Measurements from ENCODE around the gene ERGIC2. TPM values are rescaled to one million over a fixed set of nuclear protein-coding genes. Genes with fewer than 3 reads are reported as not detected.
"Not testable (repeated sequence)": the region's sequence is repeated elsewhere in the genome, so short reads cannot be mapped to it uniquely, and the experiment has no call there.

ERGIC2 gene
- total RNA-seq, 1 experiment from 2014 or later: 118 TPM

GRCh38 chr12:29386084-29386680 lies 5.2 kb upstream of the ERGIC2 start:
- in situ Hi-C loops (cut with HindIII; ENCODE audit: low pct_unique_long_range_greater_than_20kb, low sequenced_read_pairs); DNase-seq (ENCODE audit: low read depth): not testable (repeated sequence)

- DNase-seq (ENCODE audit: low read depth); in situ Hi-C loops (cut with HindIII; ENCODE audit: low pct_unique_long_range_greater_than_20kb, low sequenced_read_pairs): not testable (repeated sequence)
Observed at GRCh38 chr12:29385194-29385593, 4.2 kb upstream of the ERGIC2 start.

DNA sequence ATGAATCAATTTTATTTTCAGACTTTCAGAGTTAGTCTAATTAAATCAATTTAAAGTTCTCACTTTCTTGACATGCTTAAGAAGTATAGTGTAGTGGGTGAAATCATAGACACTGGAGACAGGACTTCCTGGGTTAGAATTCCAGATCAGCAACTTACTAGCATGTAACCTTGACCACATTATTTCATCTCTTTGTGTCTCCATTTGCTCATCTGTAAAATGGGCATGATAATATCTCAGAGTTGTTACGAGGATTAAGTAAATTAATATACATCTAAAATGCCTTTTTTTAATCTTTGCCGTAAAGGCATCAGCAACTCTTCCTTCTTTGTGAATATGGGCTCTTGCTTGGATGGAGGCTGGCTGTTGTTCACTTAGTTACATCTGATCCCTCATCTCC lies 1.3 kb upstream of the ERGIC2 start:
- in situ Hi-C loops (cut with HindIII; ENCODE audit: low pct_unique_long_range_greater_than_20kb, low sequenced_read_pairs): no loop called here
- DNase-seq (ENCODE audit: low read depth): no peak

DNA sequence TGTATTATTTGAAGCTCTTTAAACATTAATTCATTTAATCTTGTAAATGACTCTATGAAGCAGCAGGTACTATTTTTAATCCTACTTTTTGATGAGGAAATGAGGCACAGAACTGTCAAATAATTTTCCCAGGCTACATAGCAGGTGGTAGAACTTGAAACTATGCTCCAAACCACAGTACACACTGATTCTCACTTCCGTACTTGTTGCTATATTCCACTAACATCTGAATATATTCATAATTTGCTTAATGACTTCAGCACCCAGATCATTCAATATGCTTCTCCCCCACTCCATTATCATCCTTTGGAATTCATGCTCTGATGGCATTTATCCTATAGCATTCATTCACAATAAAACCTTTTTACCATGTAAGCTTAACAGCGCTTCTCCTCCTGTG lies 4.9 kb downstream of the ERGIC2 start:
- in situ Hi-C loops (cut with HindIII; ENCODE audit: low pct_unique_long_range_greater_than_20kb, low sequenced_read_pairs): no loop called here
- no peak for DNase-seq (ENCODE audit: low read depth)

- in situ Hi-C loops (cut with HindIII; ENCODE audit: low pct_unique_long_range_greater_than_20kb, low sequenced_read_pairs): no loop called here
Observed at GRCh38 chr12:29374913-29375312, 6.1 kb downstream of the ERGIC2 start.

DNA sequence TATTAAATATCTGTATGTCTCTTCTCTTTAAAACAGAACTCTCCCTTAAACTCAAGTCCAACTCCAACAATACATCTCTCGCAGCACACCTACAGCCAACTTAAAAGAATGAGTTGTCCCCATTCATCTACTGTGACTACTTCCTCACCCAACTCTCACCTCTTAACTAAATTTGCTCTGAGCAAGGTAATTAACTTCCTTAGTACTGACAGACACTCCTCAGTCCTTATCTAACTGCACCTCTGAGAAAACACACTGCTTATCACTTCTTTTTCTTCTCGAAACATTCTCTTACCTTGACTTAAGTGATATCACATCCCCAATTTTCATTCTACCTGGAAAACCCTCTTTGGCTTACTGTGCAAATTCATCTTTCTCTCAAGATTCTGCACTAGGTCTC lies 7.0 kb downstream of the ERGIC2 start:
- in situ Hi-C loops (cut with HindIII; ENCODE audit: low pct_unique_long_range_greater_than_20kb, low sequenced_read_pairs): no loop called here
- DNase-seq (ENCODE audit: low read depth): no peak

More at GRCh38 chr12:29374913-29375312, 6.1 kb downstream of the ERGIC2 start:
- DNase-seq (ENCODE audit: low read depth): no peak

- DNase-seq (ENCODE audit: low read depth): no peak
- in situ Hi-C loops (cut with HindIII; ENCODE audit: low pct_unique_long_range_greater_than_20kb, low sequenced_read_pairs): no loop called here
Observed at GRCh38 chr12:29365091-29365490, 15.9 kb downstream of the ERGIC2 start.

GRCh38 chr12:29354954-29355353 lies 26.0 kb downstream of the ERGIC2 start:
- no peak for DNase-seq (ENCODE audit: low read depth)
- in situ Hi-C loops (cut with HindIII; ENCODE audit: low pct_unique_long_range_greater_than_20kb, low sequenced_read_pairs): no loop called here

- in situ Hi-C loops (cut with HindIII; ENCODE audit: low pct_unique_long_range_greater_than_20kb, low sequenced_read_pairs): no loop called here
Observed at GRCh38 chr12:29350080-29350479, 30.9 kb downstream of the ERGIC2 start.

GRCh38 chr12:29346769-29347421 lies 34.1 kb downstream of the ERGIC2 start:
- DNase-seq (ENCODE audit: low read depth): peak; percentile 23
- in situ Hi-C loops (cut with HindIII; ENCODE audit: low pct_unique_long_range_greater_than_20kb, low sequenced_read_pairs): no loop called here

More at GRCh38 chr12:29350080-29350479, 30.9 kb downstream of the ERGIC2 start:
- no peak for DNase-seq (ENCODE audit: low read depth)

DNA sequence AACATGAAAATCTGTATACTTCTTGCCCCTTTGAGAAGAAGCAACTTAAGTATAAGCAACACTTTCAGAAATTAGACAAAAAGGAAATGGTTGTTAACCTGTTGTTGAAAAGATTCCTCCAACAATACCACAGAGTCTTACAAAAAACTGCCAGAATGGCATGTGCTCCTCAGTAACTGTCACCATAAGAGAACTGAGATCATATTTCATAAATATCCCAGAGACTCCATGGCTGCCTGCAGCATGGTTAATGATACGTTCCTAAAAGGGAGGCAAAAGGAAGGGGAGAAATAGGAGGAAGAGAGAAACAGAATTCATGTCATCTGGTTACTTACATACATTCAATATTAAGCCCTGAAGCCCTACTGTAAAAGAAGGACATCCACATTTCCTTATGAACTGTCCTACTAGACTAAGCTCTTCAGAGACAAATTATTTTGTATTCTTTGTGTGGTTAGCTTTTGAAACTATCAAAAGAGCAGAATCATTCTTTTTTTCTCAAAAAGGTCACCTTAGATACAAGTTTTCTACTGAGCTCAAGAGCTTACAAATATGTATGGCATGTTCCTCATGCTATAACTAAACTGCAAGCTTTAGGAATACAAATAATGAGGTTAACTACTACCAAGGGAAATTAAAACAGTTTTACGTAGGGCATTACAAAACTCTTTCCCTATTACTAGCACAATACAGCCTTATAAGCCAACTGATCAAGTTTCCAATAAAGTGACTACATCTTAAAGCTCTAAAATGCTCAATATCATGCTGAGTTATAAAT lies 37.8 kb downstream of the ERGIC2 start:
- in situ Hi-C loops (cut with HindIII; ENCODE audit: low pct_unique_long_range_greater_than_20kb, low sequenced_read_pairs): no loop called here

GRCh38 chr12:29337325-29337724 lies 43.6 kb downstream of the ERGIC2 start:
- in situ Hi-C loops (cut with HindIII; ENCODE audit: low pct_unique_long_range_greater_than_20kb, low sequenced_read_pairs): no loop called here
- DNase-seq (ENCODE audit: low read depth): no peak

More for the DNA sequence above, 37.8 kb downstream of the ERGIC2 start:
- no peak for DNase-seq (ENCODE audit: low read depth)

GRCh38 chr12:29334937-29335336 lies 46.0 kb downstream of the ERGIC2 start:
- in situ Hi-C loops (cut with HindIII; ENCODE audit: low pct_unique_long_range_greater_than_20kb, low sequenced_read_pairs): no loop called here
- no peak for DNase-seq (ENCODE audit: low read depth)

DNA sequence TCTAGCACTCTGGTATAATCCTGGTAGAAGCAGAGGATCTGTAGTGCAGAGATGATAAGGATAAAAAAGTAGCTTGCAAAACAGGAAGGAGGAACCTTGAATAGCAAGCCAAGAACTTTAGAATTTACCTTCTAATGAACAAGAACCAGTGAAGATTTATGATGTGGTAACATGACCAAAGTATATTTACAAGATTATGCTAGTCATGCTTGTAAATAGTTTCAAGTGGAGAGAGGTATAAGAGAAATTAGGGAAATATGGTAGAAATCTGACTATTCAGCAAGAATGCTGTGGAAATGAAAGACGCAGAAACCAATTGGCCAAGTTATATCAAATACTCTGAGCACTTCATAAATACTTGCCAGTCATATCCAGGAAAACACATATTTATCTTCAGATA lies 47.8 kb downstream of the ERGIC2 start:
- in situ Hi-C loops (cut with HindIII; ENCODE audit: low pct_unique_long_range_greater_than_20kb, low sequenced_read_pairs): no loop called here
- no peak for DNase-seq (ENCODE audit: low read depth)

DNA sequence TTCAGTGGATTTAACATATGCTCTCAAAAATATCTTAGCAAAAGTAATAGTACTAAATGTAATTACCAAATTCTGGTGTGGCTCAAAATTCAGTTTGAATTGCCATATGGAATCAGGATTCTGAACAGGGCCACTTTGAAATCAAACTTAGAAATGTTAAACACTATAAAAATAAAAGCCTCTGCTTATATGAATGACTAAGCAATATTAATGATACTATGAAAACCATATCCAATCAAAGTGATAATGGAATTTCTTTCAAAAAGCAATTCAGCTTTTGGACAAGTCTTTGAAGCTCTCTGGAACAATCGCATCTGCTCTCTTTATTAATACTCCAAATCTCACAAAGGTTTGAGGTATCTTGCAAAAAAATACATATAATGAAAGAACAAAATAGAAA lies 51.6 kb downstream of the ERGIC2 start:
- in situ Hi-C loops (cut with HindIII; ENCODE audit: low pct_unique_long_range_greater_than_20kb, low sequenced_read_pairs): no loop called here
- DNase-seq (ENCODE audit: low read depth): no peak

DNA sequence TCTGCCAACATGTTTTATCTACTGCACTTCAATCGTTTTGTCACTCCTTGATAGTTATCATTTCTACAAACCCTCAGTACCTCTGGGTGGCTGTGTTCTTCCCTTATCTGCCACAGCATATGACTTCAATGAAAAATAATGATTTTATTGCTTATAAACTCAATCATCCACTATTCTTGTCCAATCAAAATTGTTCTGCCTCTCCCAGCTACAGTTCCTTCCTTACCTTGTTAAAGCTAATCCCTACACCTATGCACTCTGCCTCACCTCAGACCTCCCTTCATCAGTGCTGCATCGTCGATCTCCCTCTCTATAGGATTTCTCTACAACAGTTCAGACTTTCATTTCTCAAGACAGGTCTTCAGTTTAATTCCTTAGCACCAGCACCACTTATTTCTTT lies 58.8 kb downstream of the ERGIC2 start:
- DNase-seq (ENCODE audit: low read depth): no peak
- in situ Hi-C loops (cut with HindIII; ENCODE audit: low pct_unique_long_range_greater_than_20kb, low sequenced_read_pairs): no loop called here

GRCh38 chr12:29320295-29321085 lies 60.5 kb downstream of the ERGIC2 start:
- in situ Hi-C loops (cut with HindIII; ENCODE audit: low pct_unique_long_range_greater_than_20kb, low sequenced_read_pairs): no loop called here
- DNase-seq (ENCODE audit: low read depth): peak; percentile 18

DNA sequence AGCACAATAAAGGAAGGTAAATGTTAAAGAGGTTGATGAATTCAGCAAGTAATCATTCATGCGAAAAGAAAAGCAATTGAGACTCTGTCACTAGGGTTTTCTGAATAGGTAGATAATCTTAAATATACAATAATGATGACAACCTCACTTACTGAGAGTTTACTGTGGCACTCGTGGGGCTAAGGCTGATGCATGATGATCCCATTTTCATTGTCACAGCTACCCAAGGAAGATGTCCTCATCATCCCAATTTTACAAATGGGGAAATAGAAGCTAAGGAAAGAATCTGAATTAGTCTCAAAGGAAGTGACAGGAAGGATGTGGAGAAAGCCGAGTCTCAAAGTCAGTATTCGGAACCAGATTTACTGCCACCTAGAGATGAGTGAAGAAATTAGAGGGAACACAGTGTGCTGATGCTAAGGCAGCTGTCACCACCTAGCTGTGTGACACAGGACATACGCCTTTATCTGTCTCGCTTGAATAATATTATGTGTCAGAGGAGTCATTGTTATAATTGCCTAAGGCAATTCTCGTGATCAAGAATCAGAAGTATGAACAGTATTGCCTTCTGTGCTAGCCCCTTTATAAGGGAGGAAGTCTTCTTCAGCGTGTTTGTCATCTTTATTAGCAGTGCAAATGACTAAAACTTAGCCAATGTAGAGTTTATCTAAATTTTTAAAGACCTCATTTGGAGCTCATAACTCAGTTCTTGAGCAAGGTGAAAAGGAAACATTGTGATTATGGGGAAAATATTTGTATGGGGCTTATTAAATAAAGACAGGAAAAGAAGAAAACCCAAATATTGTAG lies 63.2 kb downstream of the ERGIC2 start:
- DNase-seq (ENCODE audit: low read depth): peak; percentile 72
- in situ Hi-C loops (cut with HindIII; ENCODE audit: low pct_unique_long_range_greater_than_20kb, low sequenced_read_pairs): no loop called here

All from Caki2 (cell line).